ENCODE results near the gene NR1H4. TPM values are rescaled to one million over a fixed set of nuclear protein-coding genes. Genes with fewer than 3 reads are reported as not detected.
A peak's percentile ranks its signal among the peaks of the same experiment; 100 is the strongest.

Gene NR1H4
- total and polyA plus RNA-seq, 2 of the 13 experiments (the other 11 are each of a cell fraction or from before 2014, with no cell fraction given), result 27.3 to 114 TPM

DNA sequence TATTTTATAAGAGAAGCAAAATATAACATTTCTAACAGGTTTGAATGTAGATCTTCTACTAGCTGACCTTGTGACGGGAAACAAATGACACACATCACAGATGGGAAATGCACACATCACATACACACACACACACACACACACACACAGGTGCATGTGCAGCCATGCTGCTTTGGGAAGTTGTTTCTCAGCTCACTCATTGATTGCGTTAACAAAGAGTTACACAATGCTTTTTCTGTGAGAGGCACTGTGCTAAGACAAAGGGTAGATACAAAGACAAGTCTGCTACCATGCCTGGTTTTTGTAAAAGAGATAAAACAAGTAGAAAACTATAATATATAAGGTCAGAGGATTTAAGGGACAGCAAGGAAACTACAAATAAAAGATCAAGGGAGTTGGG lies 1.3 kb upstream of the NR1H4 start (continued):
- TF ChIP-seq, protein P1, sequence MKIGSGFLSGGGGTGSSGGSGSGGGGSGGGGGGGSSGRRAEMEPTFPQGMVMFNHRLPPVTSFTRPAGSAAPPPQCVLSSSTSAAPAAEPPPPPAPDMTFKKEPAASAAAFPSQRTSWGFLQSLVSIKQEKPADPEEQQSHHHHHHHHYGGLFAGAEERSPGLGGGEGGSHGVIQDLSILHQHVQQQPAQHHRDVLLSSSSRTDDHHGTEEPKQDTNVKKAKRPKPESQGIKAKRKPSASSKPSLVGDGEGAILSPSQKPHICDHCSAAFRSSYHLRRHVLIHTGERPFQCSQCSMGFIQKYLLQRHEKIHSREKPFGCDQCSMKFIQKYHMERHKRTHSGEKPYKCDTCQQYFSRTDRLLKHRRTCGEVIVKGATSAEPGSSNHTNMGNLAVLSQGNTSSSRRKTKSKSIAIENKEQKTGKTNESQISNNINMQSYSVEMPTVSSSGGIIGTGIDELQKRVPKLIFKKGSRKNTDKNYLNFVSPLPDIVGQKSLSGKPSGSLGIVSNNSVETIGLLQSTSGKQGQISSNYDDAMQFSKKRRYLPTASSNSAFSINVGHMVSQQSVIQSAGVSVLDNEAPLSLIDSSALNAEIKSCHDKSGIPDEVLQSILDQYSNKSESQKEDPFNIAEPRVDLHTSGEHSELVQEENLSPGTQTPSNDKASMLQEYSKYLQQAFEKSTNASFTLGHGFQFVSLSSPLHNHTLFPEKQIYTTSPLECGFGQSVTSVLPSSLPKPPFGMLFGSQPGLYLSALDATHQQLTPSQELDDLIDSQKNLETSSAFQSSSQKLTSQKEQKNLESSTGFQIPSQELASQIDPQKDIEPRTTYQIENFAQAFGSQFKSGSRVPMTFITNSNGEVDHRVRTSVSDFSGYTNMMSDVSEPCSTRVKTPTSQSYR (CRISPR knock-in tag; IDR thresholded peaks at IDR 0.05; ENCODE audit: borderline replicate concordance), result no peak
- TF ChIP-seq PPARG (CRISPR knock-in tag; conservative IDR thresholded peaks at IDR 0.05) (no peak), ZNF10 (CRISPR knock-in tag; IDR thresholded peaks at IDR 0.05; ENCODE audit: borderline replicate concordance, low read depth) (no peak), ZNF547 (CRISPR knock-in tag; IDR thresholded peaks at IDR 0.05) (no peak), ZMYM3 (CRISPR knock-in tag; IDR thresholded peaks at IDR 0.05) (peak; percentile 83; the same call in 1 of the 2 replicates), HOXA3 (CRISPR knock-in tag; IDR thresholded peaks at IDR 0.05) (peak; percentile 41; the same call in 1 of the 2 replicates), NFE2L2 (IDR thresholded peaks at IDR 0.05; ENCODE audit: low read length) (no peak), ZNF3 (CRISPR knock-in tag; IDR thresholded peaks at IDR 0.05) (peak; percentile 58; the same call in 1 of the 2 replicates), BCL6 (CRISPR knock-in tag; IDR thresholded peaks at IDR 0.05) (0 out of 2 replicates have a peak, but pooled peaks have one; percentile 26), KDM1A (CRISPR knock-in tag; IDR thresholded peaks at IDR 0.05) (peak; percentile 42; the same call in 1 of the 2 replicates), SOX13 (IDR thresholded peaks at IDR 0.05) (peak; percentile 88), SOX13 (CRISPR knock-in tag; conservative IDR thresholded peaks at IDR 0.05 in 1 of 2, IDR thresholded peaks at IDR 0.05 in 1 of 2) (peak in 1 of 2 experiments; percentile 96; a peak in 2 of 4 replicates), RFXAP (CRISPR knock-in tag; IDR thresholded peaks at IDR 0.05; ENCODE audit: borderline replicate concordance) (no peak), REPIN1 (CRISPR knock-in tag; IDR thresholded peaks at IDR 0.05; ENCODE audit: borderline replicate concordance, low read depth) (no peak), POLR2AphosphoS5 (IDR thresholded peaks at IDR 0.05; ENCODE audit: low read depth, low read length) (no peak)
- TF ChIP-seq, protein P2, sequence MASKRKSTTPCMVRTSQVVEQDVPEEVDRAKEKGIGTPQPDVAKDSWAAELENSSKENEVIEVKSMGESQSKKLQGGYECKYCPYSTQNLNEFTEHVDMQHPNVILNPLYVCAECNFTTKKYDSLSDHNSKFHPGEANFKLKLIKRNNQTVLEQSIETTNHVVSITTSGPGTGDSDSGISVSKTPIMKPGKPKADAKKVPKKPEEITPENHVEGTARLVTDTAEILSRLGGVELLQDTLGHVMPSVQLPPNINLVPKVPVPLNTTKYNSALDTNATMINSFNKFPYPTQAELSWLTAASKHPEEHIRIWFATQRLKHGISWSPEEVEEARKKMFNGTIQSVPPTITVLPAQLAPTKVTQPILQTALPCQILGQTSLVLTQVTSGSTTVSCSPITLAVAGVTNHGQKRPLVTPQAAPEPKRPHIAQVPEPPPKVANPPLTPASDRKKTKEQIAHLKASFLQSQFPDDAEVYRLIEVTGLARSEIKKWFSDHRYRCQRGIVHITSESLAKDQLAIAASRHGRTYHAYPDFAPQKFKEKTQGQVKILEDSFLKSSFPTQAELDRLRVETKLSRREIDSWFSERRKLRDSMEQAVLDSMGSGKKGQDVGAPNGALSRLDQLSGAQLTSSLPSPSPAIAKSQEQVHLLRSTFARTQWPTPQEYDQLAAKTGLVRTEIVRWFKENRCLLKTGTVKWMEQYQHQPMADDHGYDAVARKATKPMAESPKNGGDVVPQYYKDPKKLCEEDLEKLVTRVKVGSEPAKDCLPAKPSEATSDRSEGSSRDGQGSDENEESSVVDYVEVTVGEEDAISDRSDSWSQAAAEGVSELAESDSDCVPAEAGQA (IDR thresholded peaks at IDR 0.05; ENCODE audit: low read depth), result no peak
- TF ChIP-seq, protein P2 (CRISPR knock-in tag; IDR thresholded peaks at IDR 0.05; ENCODE audit: borderline replicate concordance), result no peak
- TF ChIP-seq, protein P3, sequence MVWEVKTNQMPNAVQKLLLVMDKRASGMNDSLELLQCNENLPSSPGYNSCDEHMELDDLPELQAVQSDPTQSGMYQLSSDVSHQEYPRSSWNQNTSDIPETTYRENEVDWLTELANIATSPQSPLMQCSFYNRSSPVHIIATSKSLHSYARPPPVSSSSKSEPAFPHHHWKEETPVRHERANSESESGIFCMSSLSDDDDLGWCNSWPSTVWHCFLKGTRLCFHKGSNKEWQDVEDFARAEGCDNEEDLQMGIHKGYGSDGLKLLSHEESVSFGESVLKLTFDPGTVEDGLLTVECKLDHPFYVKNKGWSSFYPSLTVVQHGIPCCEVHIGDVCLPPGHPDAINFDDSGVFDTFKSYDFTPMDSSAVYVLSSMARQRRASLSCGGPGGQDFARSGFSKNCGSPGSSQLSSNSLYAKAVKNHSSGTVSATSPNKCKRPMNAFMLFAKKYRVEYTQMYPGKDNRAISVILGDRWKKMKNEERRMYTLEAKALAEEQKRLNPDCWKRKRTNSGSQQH (CRISPR knock-in tag; IDR thresholded peaks at IDR 0.05; ENCODE audit: low read depth), result 0 out of 2 replicates have a peak, but pooled peaks have one; percentile 28
